MCF 10A (cell line): Measurements from ENCODE around the gene LRR1. TPM values are rescaled to one million over a fixed set of nuclear protein-coding genes. Genes with fewer than 3 reads are reported as not detected.

ENCODE experiments used
- BruUV-seq: library from RNA; stranded (reverse); fragments of 400-500 nt; replicated peaks from 2 replicates; lab custom pipeline; 2021; lab: Mats Ljungman, UMichigan
- CTCF ChIA-PET: fragments of 300-600 bp; sonication (Branson Sonifier 250); formaldehyde crosslinking; extraction: SDS; loops from one replicate; lab custom pipeline; 2021; ENCODE audit warnings: antibody characterized with exemption, inconsistent platforms; lab: Yijun Ruan, JAX
- POLR2A ChIA-PET: fragments of 300-600, 350-650 bp; sonication (Branson Sonifier 250); formaldehyde crosslinking; extraction: SDS; loops from one replicate; lab custom pipeline; 2020; ENCODE audit warnings: antibody characterized with exemption, inconsistent platforms; lab: Yijun Ruan, JAX
- DNase-seq: peaks from one replicate; pipeline ENCODE4 v3.0.0-alpha.2; 2018; ENCODE audit not compliant: unreplicated experiment
- H3K27ac Mint-ChIP-seq: one replicate; pipeline ENCODE4 v1.8.0; 2022; ENCODE audit warnings: mild to moderate bottlenecking, low read depth, mixed read lengths; ENCODE audit not compliant: unreplicated experiment
- H3K27me3 Mint-ChIP-seq: one replicate; pipeline ENCODE4 v1.8.0; 2022; ENCODE audit warnings: mixed read lengths; ENCODE audit not compliant: insufficient read depth, unreplicated experiment
- H3K36me3 Mint-ChIP-seq: one replicate; pipeline ENCODE4 v1.8.0; 2022; ENCODE audit warnings: mild to moderate bottlenecking, moderate library complexity, mixed read lengths; ENCODE audit not compliant: insufficient read depth, unreplicated experiment
- H3K4me1 Mint-ChIP-seq: one replicate; pipeline ENCODE4 v1.8.0; 2022; ENCODE audit warnings: mixed read lengths; ENCODE audit not compliant: insufficient read depth, unreplicated experiment
- H3K4me3 Mint-ChIP-seq: one replicate; pipeline ENCODE4 v1.8.0; 2022; ENCODE audit warnings: mild to moderate bottlenecking, moderate library complexity, mixed read lengths; ENCODE audit not compliant: unreplicated experiment
- H3K9me3 Mint-ChIP-seq: one replicate; pipeline ENCODE4 v1.8.0; 2022; ENCODE audit warnings: mixed read lengths; ENCODE audit not compliant: unreplicated experiment
- CTCF ChIP-seq: fragments of 200-600 bp; IDR thresholded peaks from one replicate; pipeline ENCODE4 v1.8.0; 2022; ENCODE audit warnings: antibody characterized with exemption, mild to moderate bottlenecking; ENCODE audit not compliant: unreplicated experiment
- intact Hi-C: fragments of 100-400 bp; cut with micrococcal nuclease; formaldehyde crosslinking; loops from 2 replicates; pipeline ENCODE4 v1.14.1; 2022
- total RNA-seq: library from RNA; stranded (reverse); gene quantifications from 2 replicates; pipeline ENCODE4 v1.2.3, GENCODE V29; 2022

The LRR1 gene
- total RNA-seq, 1 experiment from 2014 or later = 19.8 TPM

- DNase-seq = peak; percentile 62
- intact Hi-C loops = loop anchor here (1.0 to 5.0 kb wide), 2 partner anchors 9 to 162 kb away; no protein-coding TSS in a partner anchor
- no peak for TF ChIP-seq CTCF
- H3K36me3 Mint-ChIP-seq = peaks cover 63% of the 10 kb centered on the region
- H3K4me3 Mint-ChIP-seq = peak overlapping the region; percentile 48
- no peaks in the 10 kb centered on the region for H3K9me3 Mint-ChIP-seq
- CTCF ChIA-PET = interaction anchor here (0.6 to 0.9 kb wide), 4 partner anchors 8 to 237 kb away, joined by 3 to 5 read pairs (median 4); no protein-coding TSS in a partner anchor
- H3K27ac Mint-ChIP-seq = peak overlapping the region; percentile 67
- POLR2A ChIA-PET = interaction anchor here (0.6 to 8.1 kb wide), 10 partner anchors 9 to 689 kb away, joined by 3 to 280 read pairs (median 6); partner anchors contain the start of genes DNAAF2, KLHDC2, LRR1 and RPS29
- no peaks in the 10 kb centered on the region for H3K27me3 Mint-ChIP-seq
- H3K4me1 Mint-ChIP-seq = peaks cover 9% of the 10 kb centered on the region
- BruUV-seq = no TSS peak
These were observed 25.4 kb downstream of the LRR1 start for GRCh38 chr14:49623941-49624839.

- H3K27me3 Mint-ChIP-seq = no peaks in the 10 kb centered on the region
- BruUV-seq = no TSS peak
- peaks cover 34% of the 10 kb centered on the region for H3K36me3 Mint-ChIP-seq
- ChIA-PET CTCF (interaction anchor here (0.6 to 2.5 kb wide), 23 partner anchors 11 to 1508 kb away, joined by 3 to 42 read pairs (median 4); partner anchors contain the start of genes KLHDC2, MGAT2, NEMF and RPL36AL), POLR2A (interaction anchor here (0.6 to 9.1 kb wide), 31 partner anchors 11 to 1918 kb away, joined by 3 to 280 read pairs (median 4); partner anchors contain the start of genes KLHDC1, KLHDC2, LRR1 and MGAT2)
- DNase-seq = peak; percentile 92
- intact Hi-C loops = loop anchor here (1.0 to 5.0 kb wide), 5 partner anchors 10 to 898 kb away; partner anchors contain the start of genes LRR1 and MAP4K5
- H3K27ac Mint-ChIP-seq = peak overlapping the region; percentile 99
- no peaks in the 10 kb centered on the region for H3K9me3 Mint-ChIP-seq
- peak overlapping the region; percentile 95 for H3K4me3 Mint-ChIP-seq
- TF ChIP-seq CTCF = peak; percentile 83
- H3K4me1 Mint-ChIP-seq = peaks cover 14% of the 10 kb centered on the region
These were observed 35.2 kb downstream of the LRR1 start for GRCh38 chr14:49633640-49634546.

- ChIA-PET POLR2A (interaction anchor here (0.6 to 9.1 kb wide), 28 partner anchors 12 to 1917 kb away, joined by 3 to 280 read pairs (median 4); partner anchors contain the start of genes KLHDC1, KLHDC2, LRR1 and MGAT2), CTCF (interaction anchor here (0.5 to 2.5 kb wide), 21 partner anchors 10 to 1509 kb away, joined by 3 to 42 read pairs (median 4); partner anchors contain the start of genes KLHDC2 and NEMF)
- peak; percentile 66 for DNase-seq
- Mint-ChIP-seq H3K36me3 (peaks cover 34% of the 10 kb centered on the region), H3K9me3 (no peaks in the 10 kb centered on the region), H3K4me3 (peak within 1 kb of the TSS; percentile 95), H3K27ac (peak within 1 kb of the TSS; percentile 99), H3K27me3 (no peaks in the 10 kb centered on the region), H3K4me1 (peaks cover 16% of the 10 kb centered on the region)
- no peak for TF ChIP-seq CTCF
- BruUV-seq = TSS peak; percentile 18
- intact Hi-C loops = loop anchor here (1.0 to 5.0 kb wide), 3 partner anchors 135 to 898 kb away; partner anchors contain the start of gene MAP4K5
These were observed 36.0 kb downstream of the LRR1 start, which contains the start of gene DNAAF2 for GRCh38 chr14:49634547-49635334. Gene DNAAF2 (minus strand): TSS chr14:49635244. CDS start chr14:49635149, 95 bp downstream.
